ENCODE data around the gene TRPV4. TPM values are rescaled to one million over a fixed set of nuclear protein-coding genes. Genes with fewer than 3 reads are reported as not detected.

Gene TRPV4
- total RNA-seq, 1 donor from 2014 or later: 0.75 TPM

DNA sequence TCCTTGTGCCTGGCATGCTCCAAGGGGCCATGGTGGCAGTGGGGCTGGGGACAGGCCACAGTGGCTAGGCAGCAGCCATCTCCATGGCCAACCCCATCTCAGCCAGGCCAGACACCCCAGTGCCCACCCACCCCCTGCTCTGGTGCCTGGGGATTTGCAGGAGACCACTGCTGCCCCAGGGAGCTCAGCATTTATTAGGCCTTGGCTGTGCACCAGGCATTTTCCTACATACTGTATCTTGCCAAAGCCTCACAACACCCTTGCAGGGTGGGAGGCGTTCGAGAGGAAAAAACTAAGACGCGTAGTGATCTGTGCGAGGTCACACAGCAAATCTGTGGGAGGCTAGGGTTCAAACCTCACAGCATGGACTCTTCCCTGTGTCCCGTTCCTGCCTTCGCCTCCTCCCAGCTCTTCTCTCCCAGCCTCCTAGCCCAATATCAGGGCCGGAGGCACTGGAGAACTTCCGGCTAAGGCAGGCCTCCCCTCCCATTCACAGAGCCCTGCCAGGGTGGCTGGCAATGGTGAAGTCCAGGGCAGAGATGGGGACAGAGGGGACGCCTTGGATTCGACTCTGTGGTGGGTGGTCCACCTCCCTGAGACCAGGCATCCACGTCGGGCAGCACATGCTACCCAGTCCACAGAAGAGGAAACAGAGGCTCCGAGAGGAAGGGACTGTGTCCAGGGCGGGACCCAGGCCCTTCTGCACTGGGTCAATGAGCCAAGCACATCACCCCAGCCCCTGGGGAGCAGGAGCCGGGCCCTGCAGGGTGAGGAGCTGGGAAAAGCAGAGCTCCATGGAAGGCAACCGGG lies 62.1 kb downstream of the TRPV4 start:
- Histone ChIP-seq H3K4me1 (ENCODE audit: insufficient read depth, low read length) (no peaks in the 10 kb centered on the region), H3K36me3 (ENCODE audit: insufficient read depth, low read length) (no peaks in the 10 kb centered on the region), H3K79me2 (ENCODE audit: insufficient read depth, low read length) (no peaks in the 10 kb centered on the region), H3K27ac (ENCODE audit: low read depth, low read length) (no peak overlapping the region), H3K4me2 (ENCODE audit: low read length) (no peak overlapping the region), H4K20me1 (ENCODE audit: insufficient read depth, low read length) (no peaks in the 10 kb centered on the region), H3K9me3 (ENCODE audit: insufficient read depth, low read depth, low read length) (no peaks in the 10 kb centered on the region), H2AFZ (ENCODE audit: low read depth, low read length) (no peak overlapping the region), H3K9ac (ENCODE audit: low read length) (no peak overlapping the region), H3K27me3 (ENCODE audit: insufficient read depth, low read length) (peaks cover 2% of the 10 kb centered on the region), H3K4me3 (ENCODE audit: insufficient read depth, low read depth, low read length) (no peak overlapping the region)
- Mint-ChIP-seq H3K4me3 (ENCODE audit: unreplicated experiment) (no peak overlapping the region), H3K27ac (ENCODE audit: unreplicated experiment) (no peak overlapping the region), H3K9me3 (ENCODE audit: unreplicated experiment) (no peaks in the 10 kb centered on the region), H3K4me1 (ENCODE audit: low read depth, unreplicated experiment) (no peaks in the 10 kb centered on the region), H3K36me3 (ENCODE audit: low read depth, unreplicated experiment) (no peaks in the 10 kb centered on the region), H3K27me3 (ENCODE audit: low read depth, unreplicated experiment) (peaks cover 20% of the 10 kb centered on the region)
- DNase-seq (ENCODE audit: low read depth) (no peak), FAIRE-seq (no peak)
- TF ChIP-seq EZH2 (IDR thresholded peaks at IDR 0.05; ENCODE audit: insufficient read depth, low read length): no peak
- TF ChIP-seq CTCF (IDR thresholded peaks at IDR 0.05; ENCODE audit: insufficient read depth, low read depth, low read length): no peak

DNA sequence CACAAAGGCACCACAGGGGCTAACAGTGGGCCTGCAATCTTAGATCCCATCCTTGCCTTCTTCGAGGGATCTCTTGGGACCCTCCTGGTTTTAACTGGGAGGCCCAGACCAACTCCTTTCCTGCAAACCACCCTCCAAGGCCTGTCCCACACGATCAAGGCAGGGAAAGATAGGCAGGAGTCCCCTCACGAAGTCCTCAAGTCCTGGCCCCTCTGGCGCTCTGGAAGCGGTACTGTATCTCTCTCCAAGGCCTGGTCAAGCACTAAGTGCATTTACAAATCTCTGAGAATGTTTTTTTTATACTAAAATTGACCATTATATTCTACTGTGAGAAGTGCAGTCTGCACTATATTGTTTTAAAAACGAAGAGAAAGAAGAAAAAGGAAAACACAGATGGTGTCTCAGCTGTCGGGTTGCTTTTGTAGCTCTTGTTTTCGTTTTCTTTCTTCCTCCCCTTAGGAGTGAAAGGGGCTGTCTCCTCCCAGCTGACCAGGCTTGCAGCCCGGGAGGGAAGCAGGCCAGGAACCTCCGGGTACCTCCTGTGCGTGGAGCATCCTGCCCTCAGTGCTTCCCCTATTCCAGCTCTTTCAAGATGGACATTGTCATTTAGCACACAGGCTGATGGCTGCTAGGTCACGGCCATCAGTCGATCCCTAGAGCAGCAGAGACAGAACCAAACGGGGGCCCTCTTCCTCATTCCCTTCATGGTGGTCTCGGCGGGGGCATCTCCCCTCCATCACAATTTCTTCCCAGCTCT lies 62.9 kb downstream of the TRPV4 start:
- H3K79me2 ChIP-seq (ENCODE audit: insufficient read depth, low read length): no peaks in the 10 kb centered on the region
- Mint-ChIP-seq H3K4me3 (ENCODE audit: unreplicated experiment) (no peak overlapping the region), H3K4me1 (ENCODE audit: low read depth, unreplicated experiment) (no peaks in the 10 kb centered on the region), H3K27ac (ENCODE audit: unreplicated experiment) (no peak overlapping the region), H3K27me3 (ENCODE audit: low read depth, unreplicated experiment) (peaks cover 22% of the 10 kb centered on the region), H3K9me3 (ENCODE audit: unreplicated experiment) (peaks cover 3% of the 10 kb centered on the region), H3K36me3 (ENCODE audit: low read depth, unreplicated experiment) (no peaks in the 10 kb centered on the region)
- FAIRE-seq: no peak
- H3K27ac ChIP-seq (ENCODE audit: low read depth, low read length): no peak overlapping the region
- no peak overlapping the region for H3K9ac ChIP-seq (ENCODE audit: low read length)
- TF ChIP-seq EZH2 (IDR thresholded peaks at IDR 0.05; ENCODE audit: insufficient read depth, low read length) (no peak), CTCF (IDR thresholded peaks at IDR 0.05; ENCODE audit: insufficient read depth, low read depth, low read length) (no peak)
- H3K36me3 ChIP-seq (ENCODE audit: insufficient read depth, low read length): no peaks in the 10 kb centered on the region
- no peak overlapping the region for H3K4me3 ChIP-seq (ENCODE audit: insufficient read depth, low read depth, low read length)
- no peak for DNase-seq (ENCODE audit: low read depth)
- H3K27me3 ChIP-seq (ENCODE audit: insufficient read depth, low read length): peaks cover 2% of the 10 kb centered on the region
- H4K20me1 ChIP-seq (ENCODE audit: insufficient read depth, low read length): no peaks in the 10 kb centered on the region
- no peak overlapping the region for H2AFZ ChIP-seq (ENCODE audit: low read depth, low read length)
- H3K9me3 ChIP-seq (ENCODE audit: insufficient read depth, low read depth, low read length): no peaks in the 10 kb centered on the region
- H3K4me1 ChIP-seq (ENCODE audit: insufficient read depth, low read length): no peaks in the 10 kb centered on the region
- no peak overlapping the region for H3K4me2 ChIP-seq (ENCODE audit: low read length)

Measured in astrocyte (in vitro differentiated cells and primary cell).